Fibroblast of skin of scalp (primary cell): ENCODE measurements around the gene PTBP3.

Source experiments
- DNase-seq: peaks from one replicate; pipeline ENCODE4 v3.0.0-alpha.2; 2013

Gene PTBP3

DNA sequence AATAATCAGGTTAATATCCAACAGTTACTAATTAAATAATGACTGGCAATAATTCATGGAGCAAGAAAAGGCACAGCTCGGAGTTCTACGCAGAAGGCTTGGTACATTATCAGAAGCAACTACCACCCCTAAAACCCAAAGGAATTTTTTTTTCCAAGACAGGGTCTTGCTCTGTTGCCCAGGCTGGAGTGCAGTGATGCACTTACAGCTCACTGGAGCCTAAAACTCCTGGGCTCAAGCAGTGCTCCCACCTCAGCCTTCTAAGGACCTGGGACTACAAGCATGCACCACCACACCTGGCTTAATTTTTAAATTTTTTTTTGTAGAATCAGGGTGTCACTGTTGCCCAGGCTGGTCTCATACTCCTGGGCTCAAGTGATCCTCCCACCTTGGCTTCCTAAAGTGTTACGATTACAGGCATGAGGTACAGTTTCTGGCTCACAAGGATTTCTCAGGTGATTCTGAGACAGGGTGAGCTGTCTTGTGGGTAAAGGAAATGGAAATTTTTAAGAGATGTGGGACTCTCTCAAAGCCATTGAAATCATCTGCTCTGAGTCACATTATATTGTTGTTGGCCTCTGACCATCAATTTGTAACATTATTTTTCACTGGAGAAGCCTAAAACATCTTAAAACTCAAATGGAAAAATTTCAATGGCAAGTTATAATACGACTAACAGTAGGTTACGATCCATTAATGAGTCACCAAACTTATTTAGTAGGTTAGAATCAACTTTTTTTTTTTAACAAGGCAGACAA is 26.8 kb upstream of the PTBP3 start:
- peak; percentile 54 for DNase-seq

- no peak for DNase-seq
Measured at GRCh38 chr9:112355427-112355897, 22.0 kb upstream of the PTBP3 start.

GRCh38 chr9:112354081-112354743 is 20.8 kb upstream of the PTBP3 start:
- DNase-seq = no peak

DNA sequence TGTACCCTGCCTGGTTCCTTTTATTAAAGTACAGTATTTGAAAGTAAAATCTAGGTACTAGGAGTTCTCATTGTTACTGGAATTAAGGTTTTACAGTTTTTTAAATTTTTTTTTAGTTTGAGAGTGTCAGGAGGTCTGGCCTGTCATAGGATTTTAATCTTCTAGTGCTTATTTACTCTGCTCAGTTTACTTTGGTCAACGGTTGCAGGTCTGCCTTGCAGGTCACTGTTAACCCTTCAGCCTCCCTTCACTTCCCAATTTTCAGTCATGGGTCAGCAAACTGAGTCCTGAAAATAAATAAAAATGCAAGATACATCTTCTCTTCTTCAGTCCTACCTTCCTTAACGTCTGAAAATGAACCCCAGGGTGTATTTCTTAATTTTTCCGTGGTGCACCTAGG is 18.8 kb upstream of the PTBP3 start:
- DNase-seq = no peak

DNA sequence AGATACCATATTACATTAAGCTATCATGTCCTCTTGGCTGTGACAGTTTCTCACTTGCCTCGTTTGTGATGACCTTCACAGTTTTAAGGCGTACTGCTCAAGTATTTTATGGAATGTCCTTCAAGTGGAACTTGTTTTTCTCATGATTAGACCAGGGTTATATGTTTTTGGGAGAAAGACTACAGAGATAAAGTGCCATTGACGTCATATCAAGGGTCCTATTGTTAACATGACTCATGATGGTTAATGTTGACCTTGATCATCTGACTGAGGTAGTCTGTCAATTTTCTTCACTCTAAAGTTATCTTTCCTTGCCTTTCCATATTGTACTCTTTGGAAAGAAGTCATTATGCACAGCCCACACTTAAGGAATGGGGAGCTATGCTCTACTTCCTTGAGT is 17.8 kb upstream of the PTBP3 start:
- DNase-seq = no peak

DNA sequence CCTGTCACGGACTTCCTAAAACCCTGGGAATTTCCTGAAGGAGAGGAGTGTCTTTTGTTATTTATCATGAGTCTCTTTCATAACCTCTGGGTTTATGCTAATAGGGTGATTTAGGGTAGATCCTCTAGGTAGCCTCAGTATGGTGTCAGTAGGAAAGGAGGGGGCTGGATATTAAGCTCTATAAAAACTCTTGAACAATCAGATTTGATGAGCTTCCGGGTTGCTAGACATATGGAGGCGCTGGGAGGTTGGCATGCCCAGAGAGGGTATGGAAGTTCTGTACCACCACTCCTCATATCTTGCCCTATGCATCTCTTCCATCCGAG is 15.6 kb upstream of the PTBP3 start:
- no peak for DNase-seq

GRCh38 chr9:112348257-112349007 is 15.0 kb upstream of the PTBP3 start:
- DNase-seq = peak; percentile 76

- DNase-seq = peak; percentile 76
Measured at GRCh38 chr9:112341730-112342129, 8.3 kb upstream of the PTBP3 start.

DNA sequence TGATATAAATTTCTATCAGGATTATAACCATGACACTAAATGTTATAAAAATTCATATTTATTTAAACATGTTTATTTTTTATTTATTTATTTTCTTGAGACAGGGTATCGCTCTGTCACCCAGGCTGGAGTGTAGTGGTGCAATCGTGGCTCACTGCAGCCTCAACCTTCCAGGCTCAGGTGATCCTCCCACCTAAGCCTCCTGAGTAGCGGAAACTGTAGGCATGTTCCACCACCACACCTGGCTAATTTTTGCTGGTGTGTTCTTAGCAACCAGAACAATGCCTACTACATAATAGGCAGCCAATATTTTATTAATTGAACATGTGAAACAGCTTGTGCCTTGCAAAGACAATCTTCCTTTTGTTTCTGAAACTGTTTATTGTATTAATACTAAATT is 6.5 kb upstream of the PTBP3 start:
- no peak for DNase-seq

DNA sequence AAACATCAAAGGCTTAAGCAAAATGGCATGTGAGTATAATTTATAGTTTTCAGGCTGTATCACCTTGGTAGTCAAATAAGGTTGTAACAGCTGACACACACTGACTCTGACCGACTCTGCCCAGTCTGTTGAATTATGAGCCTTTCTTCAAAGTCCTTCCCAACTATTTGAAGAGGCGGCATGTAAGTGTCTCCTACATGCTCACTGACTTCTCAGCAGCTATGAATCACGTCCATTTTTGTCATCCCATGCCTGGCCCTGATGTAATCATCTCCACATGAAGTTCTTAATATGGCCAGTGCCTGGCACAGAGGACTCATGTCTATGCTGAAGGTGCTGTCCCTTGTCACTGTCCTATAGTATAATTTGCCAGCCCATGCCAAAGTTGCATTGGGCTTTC is 5.1 kb upstream of the PTBP3 start:
- DNase-seq = peak; percentile 70

GRCh38 chr9:112337547-112337946 is 4.1 kb upstream of the PTBP3 start:
- no peak for DNase-seq

- DNase-seq = no peak
Measured at GRCh38 chr9:112334432-112334841, 1.0 kb upstream of the PTBP3 start.

DNA sequence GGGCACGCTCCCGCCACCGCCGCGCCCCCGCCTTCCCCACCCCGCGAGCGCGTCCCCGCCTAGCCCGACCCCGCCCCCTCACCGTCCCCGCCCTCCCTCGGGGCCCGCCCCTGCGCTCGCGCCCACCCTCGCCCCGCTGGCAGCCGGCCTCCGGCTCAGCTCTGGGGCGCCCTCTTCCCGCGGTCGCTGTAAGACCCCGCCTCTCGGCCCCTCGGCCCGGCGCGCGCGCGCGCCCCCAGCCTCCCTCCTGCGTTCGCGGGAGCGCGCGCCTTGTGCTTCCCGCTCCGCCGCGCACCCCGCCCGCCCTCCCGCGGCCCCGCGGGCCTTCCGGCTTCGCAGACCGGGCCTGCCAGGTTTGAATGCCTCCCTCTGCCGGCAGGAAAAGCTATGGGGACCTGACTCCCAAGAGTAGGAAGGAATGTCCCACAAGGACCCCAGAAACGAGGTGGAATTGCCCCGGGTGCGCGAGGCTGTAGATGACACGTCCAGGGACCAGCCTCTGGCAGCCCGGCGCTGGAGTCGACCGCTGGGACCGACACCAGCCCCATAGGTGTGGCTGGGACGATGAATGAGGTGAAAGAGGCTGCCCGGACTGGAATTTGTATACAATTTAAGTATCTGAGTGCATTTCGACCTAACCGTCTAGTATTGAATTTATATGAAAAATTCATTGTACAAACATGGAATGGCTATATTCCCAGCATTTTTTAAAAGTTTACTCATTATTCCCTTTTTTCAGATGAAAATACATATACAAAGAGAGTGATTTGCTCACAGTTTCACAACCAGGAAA is 416 bp upstream of the PTBP3 start:
- DNase-seq = peak; percentile 97

- no peak for DNase-seq
Measured at GRCh38 chr9:112332674-112332976, 794 bp downstream of the PTBP3 start.

DNA sequence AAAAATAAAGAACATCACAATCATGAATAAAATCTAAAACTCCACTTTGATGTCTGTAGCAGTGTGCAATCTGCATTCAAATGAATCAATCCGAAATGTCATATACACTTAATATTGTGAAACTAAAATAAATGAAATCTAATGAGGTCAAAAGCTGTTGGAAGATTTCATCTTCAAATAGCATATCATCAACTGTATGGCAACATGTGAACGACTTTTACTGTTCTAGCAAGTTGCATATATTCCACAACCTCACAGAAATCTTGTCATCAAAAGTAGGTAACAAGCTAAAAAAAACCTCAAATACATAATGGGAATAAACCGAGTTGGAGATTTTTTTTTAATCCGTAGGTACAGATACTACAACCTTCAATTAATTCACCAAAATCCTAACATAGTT is 1.2 kb downstream of the PTBP3 start:
- no peak for DNase-seq

GRCh38 chr9:112331674-112331952 is 1.8 kb downstream of the PTBP3 start:
- no peak for DNase-seq

DNA sequence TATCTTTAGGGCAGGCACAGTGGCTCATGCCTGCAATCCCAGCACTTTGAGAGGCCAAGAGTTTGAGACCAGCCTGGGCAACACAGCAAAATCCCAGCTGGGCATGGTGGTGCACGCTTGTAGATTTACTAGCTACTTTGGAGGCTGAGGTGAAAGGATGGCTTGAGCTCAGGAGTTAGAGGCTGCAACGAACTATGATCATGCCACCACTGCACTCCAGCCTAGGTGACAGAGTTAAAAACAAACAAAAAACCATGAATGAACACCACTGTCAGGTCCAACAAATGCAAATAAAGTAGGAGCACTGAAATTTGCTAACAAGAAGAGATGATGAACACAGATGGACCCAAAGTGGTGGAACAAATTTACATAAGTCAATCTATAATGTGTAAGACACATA is 4.9 kb downstream of the PTBP3 start:
- DNase-seq = no peak

GRCh38 chr9:112327718-112328450 is 5.5 kb downstream of the PTBP3 start:
- DNase-seq = peak; percentile 21

DNA sequence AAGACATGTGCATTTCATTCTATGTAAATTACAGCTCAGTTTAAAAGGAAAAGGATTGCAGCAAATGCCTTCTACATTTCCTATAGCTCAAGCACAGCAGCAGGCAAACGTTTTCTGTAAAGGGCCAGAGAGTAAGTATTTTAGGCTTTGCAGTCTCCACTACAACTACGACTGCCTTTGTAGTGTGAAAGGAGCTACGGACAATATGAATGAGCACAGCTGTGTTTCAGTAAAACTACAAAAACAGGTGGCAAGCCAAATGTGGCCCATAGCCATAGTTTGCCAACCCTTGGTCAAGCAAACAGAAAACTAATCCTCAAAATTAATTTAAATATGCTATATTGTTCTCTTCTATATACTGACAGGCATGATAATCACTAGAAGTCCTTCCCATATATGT is 7.2 kb downstream of the PTBP3 start:
- DNase-seq = no peak

- DNase-seq = no peak
Measured at GRCh38 chr9:112325600-112325999, 7.8 kb downstream of the PTBP3 start.

GRCh38 chr9:112325127-112325526 is 8.3 kb downstream of the PTBP3 start:
- DNase-seq = no peak

- DNase-seq = no peak
Measured at GRCh38 chr9:112323378-112323854, 10.0 kb downstream of the PTBP3 start.
